Cardiac septum (tissue), 1 donor: ENCODE data around the gene IL19. TPM values are rescaled to one million over a fixed set of nuclear protein-coding genes. Genes with fewer than 3 reads are reported as not detected.
"Not testable (repeated sequence)": the region's sequence is repeated elsewhere in the genome, so short reads cannot be mapped to it uniquely, and the experiment has no call there.

Experiments
- DNase-seq: peaks from one replicate; pipeline ENCODE4 v3.0.0-alpha.2; 2020; ENCODE audit warnings: low spot score
- intact Hi-C: fragments of 100-400 bp; cut with DNase I; formaldehyde crosslinking; loops from one replicate; pipeline ENCODE4 v1.14.0; 2022
- total RNA-seq: library from RNA; stranded (reverse); fragmentation: NEBNext Ultra II Directional; extraction: Animal tissue kit (Norgen Biotek cat#: 25700); gene quantifications from one replicate; pipeline ENCODE4 v1.2.1, GENCODE V29; 2021
- donor health status: DM: no; HTN: no; CAD: no.

Gene IL19
- total RNA-seq, 1 donor from 2014 or later, result not detected

GRCh38 chr1:206738370-206739366 is 31.9 kb upstream of the IL19 start:
- intact Hi-C loops, result no loop called here
- no peak for DNase-seq

DNA sequence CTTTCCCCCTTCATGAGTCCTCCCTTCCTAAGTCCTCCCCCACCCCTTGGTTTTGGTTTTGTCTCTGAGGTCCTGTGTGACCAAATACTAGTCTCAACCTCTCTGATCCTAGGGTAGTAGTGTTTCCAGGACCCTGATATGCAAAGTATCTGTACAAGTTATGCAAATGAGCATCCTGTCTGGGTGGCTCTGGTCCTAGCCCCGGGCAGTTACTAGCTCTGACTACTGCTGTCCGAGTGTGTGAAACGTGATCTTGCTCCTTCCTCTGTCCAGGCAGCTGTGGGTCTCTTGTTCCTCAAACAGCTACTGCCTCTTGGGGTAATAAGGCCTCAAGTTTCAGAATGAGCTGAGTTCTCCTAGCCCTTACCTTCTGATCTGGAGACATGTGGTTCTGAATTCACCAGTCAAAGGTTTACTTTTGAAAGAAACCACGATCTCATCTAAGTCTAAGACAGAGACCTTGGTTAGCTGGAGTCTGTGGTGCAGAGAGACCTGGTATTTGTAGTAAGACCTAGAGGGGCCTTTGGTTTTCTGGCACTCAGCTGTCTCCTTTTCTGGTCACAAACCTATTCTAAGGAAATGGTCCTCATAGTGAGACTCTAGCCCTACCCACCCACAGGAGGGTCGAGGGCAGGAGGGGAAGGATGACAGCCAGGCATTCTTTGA is 31.0 kb upstream of the IL19 start:
- no peak for DNase-seq
- intact Hi-C loops, result no loop called here

- intact Hi-C loops, result no loop called here
- no peak for DNase-seq
These were observed 29.4 kb upstream of the IL19 start for GRCh38 chr1:206741142-206741701.

- no peak for DNase-seq
These were observed 27.7 kb upstream of the IL19 start for GRCh38 chr1:206742719-206743383.

DNA sequence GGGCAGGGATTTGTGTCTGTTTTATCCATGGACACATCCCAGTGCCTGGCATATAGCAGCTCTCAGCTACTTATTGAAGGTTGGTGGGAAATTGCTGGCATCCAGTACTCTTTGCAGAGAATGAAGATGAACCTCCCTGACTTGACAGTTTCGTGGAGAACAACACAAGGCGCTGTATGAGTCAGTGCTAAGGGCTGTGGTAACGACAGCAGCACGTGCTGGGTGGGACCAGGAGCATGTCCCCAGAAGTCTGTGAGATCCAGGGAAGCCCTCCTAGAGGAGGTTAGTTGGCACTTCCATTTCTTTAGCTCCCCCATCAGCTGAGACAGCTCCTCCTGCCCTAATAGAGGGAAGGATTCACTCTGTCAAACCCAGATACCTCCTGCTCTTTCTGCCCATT is 25.9 kb upstream of the IL19 start:
- no peak for DNase-seq
- intact Hi-C loops, result no loop called here

More at GRCh38 chr1:206742719-206743383, 27.7 kb upstream of the IL19 start:
- intact Hi-C loops, result no loop called here

DNA sequence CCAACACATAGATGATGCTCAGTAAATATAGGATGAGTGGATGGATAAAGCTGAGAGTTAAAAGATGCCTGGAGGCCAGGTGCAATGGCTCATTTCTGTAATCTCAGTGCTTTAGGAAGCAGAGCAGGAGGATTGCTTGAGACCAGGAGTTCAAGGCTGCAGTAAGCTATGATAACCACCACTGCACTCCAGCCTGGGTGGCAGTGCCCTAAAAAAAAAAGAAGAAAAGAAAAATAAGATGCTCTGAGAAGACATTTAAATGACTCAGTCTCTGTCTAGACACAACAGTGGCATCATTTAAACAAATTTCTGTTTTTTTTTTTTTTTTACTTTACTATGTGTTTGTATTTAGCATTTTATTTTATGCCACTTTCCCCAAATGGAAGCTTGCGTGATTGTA is 25.3 kb upstream of the IL19 start:
- intact Hi-C loops, result no loop called here
- DNase-seq, result no peak

DNA sequence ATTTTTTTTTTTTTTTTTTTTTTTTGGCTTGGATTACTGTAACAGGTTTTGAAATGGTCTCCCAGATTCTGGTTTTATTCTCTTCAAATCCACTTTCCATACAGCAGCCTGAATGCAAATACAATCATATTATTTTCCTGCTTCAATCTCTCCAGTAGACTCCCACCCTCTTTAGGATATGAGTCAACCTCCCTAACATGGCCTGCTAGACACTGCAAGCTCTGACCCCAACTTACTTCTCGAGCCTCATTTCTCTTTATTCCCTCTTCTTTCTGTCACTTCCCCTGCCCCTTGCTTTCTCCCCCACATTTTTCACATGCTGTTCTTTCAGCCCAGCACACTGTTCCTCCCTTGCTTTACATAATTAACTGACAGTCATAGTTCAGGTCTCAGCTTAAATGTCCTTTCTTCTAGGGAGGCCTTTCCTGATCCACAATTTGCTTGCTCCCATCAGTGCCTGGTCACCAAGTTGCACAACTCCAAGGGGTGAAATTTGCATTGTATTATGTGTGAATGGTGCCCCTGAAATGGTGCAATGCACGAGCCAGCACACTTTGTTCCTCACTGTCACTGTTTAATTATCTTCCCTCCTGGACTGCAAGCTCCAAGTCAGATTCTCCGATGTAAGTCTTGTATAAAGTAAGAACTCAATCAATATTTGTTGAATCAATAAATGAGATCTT is 22.1 kb upstream of the IL19 start:
- no peak for DNase-seq
- intact Hi-C loops, result no loop called here

DNA sequence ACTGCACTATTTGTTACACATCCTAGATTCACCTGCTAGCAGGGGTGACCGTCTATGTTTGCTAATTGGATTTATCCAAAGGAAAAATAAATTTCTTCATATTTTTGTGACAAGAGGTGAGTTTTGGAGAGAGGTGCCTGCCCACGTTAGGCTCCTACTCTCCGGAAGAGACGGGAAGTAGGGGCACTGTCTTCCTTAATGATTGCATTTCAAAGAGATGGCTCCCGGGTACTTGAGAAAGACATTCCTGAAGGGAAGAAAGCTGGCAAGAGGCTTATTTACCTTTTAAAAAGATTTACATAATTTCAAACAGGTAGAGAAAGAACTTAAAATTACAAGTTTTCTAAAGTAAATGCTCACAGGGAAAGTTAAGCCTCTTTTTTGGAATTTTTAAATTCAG is 18.7 kb upstream of the IL19 start:
- intact Hi-C loops, result no loop called here

DNA sequence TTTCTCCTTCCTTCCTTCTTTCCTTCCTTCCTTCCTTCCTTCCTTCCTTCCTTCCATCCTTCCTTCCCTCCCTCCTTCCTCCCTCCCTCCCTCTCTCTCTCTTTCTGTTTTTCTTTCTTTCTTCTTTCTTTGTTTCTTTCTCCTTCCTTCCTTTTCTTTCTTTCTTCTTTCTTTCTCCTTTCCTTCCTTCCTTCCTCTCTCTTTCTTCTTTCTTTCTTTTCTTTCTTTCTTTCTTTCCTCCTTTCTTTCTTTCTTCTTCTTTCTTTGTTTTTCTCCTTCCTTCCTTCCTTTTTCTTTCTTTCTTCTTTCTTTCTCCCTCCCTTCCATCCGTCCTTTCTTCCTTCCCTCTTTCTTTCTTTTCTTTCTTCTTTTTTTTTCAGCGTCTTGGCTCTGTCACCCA is 18.1 kb upstream of the IL19 start:
- intact Hi-C loops, result no loop called here

More for the DNA sequence above, 18.7 kb upstream of the IL19 start:
- no peak for DNase-seq

DNA sequence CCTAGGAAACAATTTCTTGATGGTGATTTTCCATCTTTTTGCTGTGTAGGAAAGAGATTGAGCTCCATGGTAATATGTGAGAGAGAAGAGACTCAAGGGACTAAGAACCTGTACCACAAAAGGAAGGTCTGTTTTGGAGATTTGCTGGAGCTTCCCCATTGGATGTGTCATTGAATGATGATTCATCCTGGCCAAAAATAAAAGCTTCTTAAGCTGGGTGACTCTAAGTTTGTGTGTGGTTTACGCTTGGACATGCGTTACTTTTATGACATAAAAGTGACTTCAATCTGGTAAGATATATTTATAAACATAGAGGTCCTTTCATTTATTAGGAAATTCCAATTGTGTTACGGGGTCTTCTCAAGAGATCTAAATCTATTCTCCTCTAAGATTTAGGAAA is 17.4 kb upstream of the IL19 start:
- DNase-seq, result no peak
- intact Hi-C loops, result no loop called here

More for the DNA sequence above, 18.1 kb upstream of the IL19 start:
- DNase-seq, result no peak

- no peak for DNase-seq
These were observed 16.6 kb upstream of the IL19 start for GRCh38 chr1:206754011-206754410.

DNA sequence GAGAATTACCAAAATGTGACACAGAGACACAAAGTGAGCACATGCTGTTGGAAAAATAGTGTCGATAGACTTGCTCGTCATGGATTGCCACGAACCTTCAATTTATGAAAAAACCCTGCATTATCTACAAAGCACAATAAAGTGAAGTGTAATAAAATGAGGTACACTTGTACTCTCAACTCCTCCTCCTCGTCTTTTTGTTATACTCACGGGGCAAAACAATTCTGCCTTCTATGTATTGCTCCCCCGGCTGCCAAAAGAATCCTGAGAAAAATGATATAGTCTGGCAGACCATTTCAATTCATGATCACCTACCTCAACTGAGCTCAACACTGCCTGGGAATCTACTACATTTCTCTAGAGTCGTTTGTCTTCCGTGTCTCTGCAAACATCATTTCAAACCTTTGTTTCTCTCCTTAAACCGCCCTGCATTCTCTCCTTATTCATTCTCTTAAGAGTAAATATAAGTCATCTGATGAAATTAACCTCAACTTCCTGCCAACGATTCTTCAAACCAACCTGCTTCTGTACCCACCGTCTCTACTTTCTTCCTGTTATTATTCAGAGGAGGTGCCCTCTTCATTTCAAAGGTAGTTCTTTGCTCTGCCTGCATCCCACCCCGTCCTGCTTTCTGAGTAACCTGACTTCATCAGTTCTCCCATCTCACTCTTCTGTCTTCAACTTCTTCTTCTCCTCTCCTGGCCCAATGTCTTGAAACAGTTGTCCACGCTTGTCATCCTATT is 12.9 kb upstream of the IL19 start:
- no peak for DNase-seq
- intact Hi-C loops, result no loop called here

More at GRCh38 chr1:206754011-206754410, 16.6 kb upstream of the IL19 start:
- intact Hi-C loops, result no loop called here

GRCh38 chr1:206760590-206760989 is 10.0 kb upstream of the IL19 start:
- DNase-seq, result no peak
- intact Hi-C loops, result no loop called here

- intact Hi-C loops, result no loop called here
- no peak for DNase-seq
These were observed 9.3 kb upstream of the IL19 start for GRCh38 chr1:206761159-206761768.

DNA sequence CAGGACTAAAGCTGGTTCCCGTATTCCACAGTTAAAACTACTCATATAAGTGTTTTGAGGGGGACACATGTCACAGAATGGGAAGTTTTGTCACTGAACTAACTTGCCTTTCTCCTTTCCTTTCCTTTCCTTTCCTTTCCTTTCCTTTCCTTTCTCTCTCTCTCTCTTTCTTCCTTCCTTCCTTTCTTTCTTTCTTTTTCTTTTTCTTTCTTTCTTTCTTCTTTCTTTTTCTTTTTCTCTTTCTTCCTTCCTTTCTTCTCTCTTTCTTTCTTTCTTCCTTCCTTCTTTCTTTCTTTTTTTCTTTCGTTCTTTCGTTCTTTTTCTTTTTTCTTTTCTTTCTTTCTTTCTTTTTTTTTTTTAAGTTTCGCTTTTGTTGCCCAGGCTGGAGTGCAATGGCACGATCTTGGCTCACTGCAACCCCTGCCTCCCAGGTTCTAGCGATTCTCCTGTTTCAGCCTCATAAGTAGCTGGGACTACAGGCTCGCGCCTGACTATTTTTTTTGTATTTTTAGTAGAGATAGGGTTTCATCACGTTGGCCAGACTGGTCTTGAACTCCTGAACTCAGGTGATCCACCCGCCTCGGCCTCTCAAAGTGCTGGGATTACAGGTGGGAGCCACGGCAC is 7.7 kb upstream of the IL19 start:
- intact Hi-C loops, result not testable (repeated sequence)

DNA sequence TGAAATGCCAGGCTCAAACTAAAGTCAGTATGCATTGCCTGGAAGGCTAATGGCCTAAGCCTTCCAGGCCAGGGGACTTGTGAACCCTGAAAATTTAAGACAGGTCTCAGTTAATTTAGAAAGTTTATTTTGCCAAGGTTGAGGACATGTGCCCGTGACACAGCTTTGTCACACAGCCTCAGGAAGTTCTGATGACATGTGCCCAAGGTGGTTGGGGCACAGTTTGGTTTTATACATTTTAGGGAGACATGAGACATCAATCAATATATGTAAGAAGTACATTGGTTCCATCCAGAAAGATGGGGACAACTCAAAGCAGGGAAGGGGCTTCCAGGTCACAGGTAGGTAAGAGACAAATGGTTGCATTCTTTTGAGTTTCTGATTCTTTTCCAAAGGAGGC is 4.8 kb upstream of the IL19 start:
- intact Hi-C loops, DNase-seq: not testable (repeated sequence)

More for the DNA sequence above, 7.7 kb upstream of the IL19 start:
- DNase-seq, result not testable (repeated sequence)

DNA sequence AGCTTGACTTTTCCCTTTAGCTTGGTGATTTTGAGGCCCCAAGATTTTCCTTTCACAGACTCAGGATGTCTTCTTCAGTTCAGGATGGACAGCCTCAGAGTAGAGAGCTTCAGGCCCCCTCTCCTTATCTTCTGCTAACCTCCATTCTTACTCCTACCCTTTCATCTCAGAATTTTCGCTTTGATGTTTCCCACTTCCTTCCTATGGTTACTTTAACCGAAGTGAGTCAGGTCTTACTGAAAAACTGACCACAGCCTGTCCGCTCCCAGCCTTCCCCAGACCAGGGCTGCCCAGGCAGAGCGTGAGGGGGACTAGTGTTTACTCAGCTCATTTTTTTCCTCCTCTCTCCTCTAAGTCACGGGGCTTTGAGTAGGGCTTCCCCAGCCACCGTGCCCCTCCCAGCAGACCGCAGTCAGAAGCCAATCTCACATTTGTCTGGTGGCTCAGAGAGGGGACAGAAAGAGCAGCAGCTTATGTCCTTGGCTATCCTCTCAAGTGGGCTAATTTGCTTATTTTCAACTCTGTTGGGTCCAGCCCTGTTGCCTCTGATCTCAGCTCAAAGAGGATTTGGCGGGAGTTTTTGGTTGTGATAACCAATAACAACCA is 4.2 kb upstream of the IL19 start:
- intact Hi-C loops, result no loop called here
- no peak for DNase-seq
